T-cell (primary cell): Measurements from ENCODE around the gene SLC17A5. TPM values are rescaled to one million over a fixed set of nuclear protein-coding genes. Genes with fewer than 3 reads are reported as not detected.
A peak's percentile ranks its signal among the peaks of the same experiment; 100 is the strongest.

Experiments used
- ATAC-seq, 4 experiments: fragments of 200-7000 bp in 3 of 4; fragments of 150-1000 bp in 1 of 4; cut with Tn5 transposase; replicated peaks in 1 of 4; 1 replicate in 3 of 4; 2 replicates in 1 of 4; pipeline ENCODE4 v1.10.0; 2021; ENCODE audit warnings: moderate library complexity in 3 of 4, mild to moderate bottlenecking in 2 of 4, moderate number of reproducible peaks in 1 of 4
- CTCF ChIA-PET, 2 donors: fragments of 300-600 bp; sonication (Branson Sonifier 250); formaldehyde crosslinking; loops; one replicate each; lab custom pipeline; 2022; ENCODE audit warnings: antibody characterized with exemption in 2 of 2; lab: Charles Lee
- POLR2A ChIA-PET, 2 donors: fragments of 300-600 bp; sonication (Branson Sonifier 250); formaldehyde crosslinking; loops; one replicate each; lab custom pipeline; 2022; ENCODE audit warnings: antibody characterized with exemption in 2 of 2; lab: Charles Lee
- DNase-seq, 35 experiments: peaks; one replicate each; pipeline versions ENCODE4 v3.0.0 to v3.0.0-alpha.2; 2013 to 2023
- H3K27ac ChIP-seq: one replicate; pipeline ENCODE4 v1.5.1; 2013; ENCODE audit warnings: low read length
- H3K27me3 ChIP-seq, 2 experiments: replicated peaks in 1 of 2; 1 replicate in 1 of 2; 2 replicates in 1 of 2; pipeline versions ENCODE4 v1.6.1 to v1.7.0; 2013; ENCODE audit warnings: low read length in 1 of 2, mixed read lengths in 1 of 2; ENCODE audit not compliant: control insufficient read depth in 2 of 2, insufficient read depth in 2 of 2; ENCODE audit errors: extremely low read depth in 1 of 2
- H3K36me3 ChIP-seq, 2 donors: 1 replicate in 1 of 2; 2 replicates in 1 of 2; pipeline versions ENCODE4 v1.6.1 to v1.7.0; 2013; ENCODE audit warnings: low read length in 1 of 2; ENCODE audit not compliant: control insufficient read depth in 2 of 2, insufficient read depth in 1 of 2; ENCODE audit errors: extremely low read depth in 1 of 2
- H3K4me1 ChIP-seq, 2 experiments: 1 replicate in 1 of 2; 2 replicates in 1 of 2; pipeline versions ENCODE4 v1.6.1 to v1.7.0; 2013; ENCODE audit warnings: low read length in 2 of 2, mixed read lengths in 1 of 2; ENCODE audit not compliant: insufficient read depth in 2 of 2, control insufficient read depth in 1 of 2; ENCODE audit errors: extremely low read depth in 1 of 2
- H3K4me3 ChIP-seq, 2 donors: 1 replicate in 1 of 2; 2 replicates in 1 of 2; pipeline versions ENCODE4 v1.5.1 to v1.7.0; 2013; ENCODE audit warnings: mild to moderate bottlenecking in 2 of 2, low read length in 1 of 2, moderate library complexity in 1 of 2; ENCODE audit not compliant: control insufficient read depth in 1 of 2; ENCODE audit errors: extremely low read depth in 1 of 2
- H3K9me3 ChIP-seq: 2 replicates; pipeline ENCODE4 v1.7.0; 2013
- H3K27ac Mint-ChIP-seq, 2 donors: one replicate each; pipeline ENCODE4 v1.8.0; 2020 to 2021; ENCODE audit warnings: mild to moderate bottlenecking in 2 of 2, mixed read lengths in 2 of 2
- H3K27me3 Mint-ChIP-seq, 2 donors: one replicate each; pipeline ENCODE4 v1.8.0; 2021 to 2022; ENCODE audit warnings: mixed read lengths in 2 of 2
- H3K36me3 Mint-ChIP-seq: one replicate; pipeline ENCODE4 v1.8.0; 2021; ENCODE audit warnings: mixed read lengths
- H3K4me1 Mint-ChIP-seq, 3 donors: one replicate each; pipeline ENCODE4 v1.8.0; 2020 to 2022; ENCODE audit warnings: mixed read lengths in 3 of 3, mild to moderate bottlenecking in 1 of 3
- H3K4me3 Mint-ChIP-seq, 3 donors: one replicate each; pipeline ENCODE4 v1.8.0; 2020 to 2022; ENCODE audit warnings: mild to moderate bottlenecking in 3 of 3, mixed read lengths in 3 of 3, moderate library complexity in 3 of 3
- H3K9me3 Mint-ChIP-seq, 3 donors: one replicate each; pipeline ENCODE4 v1.8.0; 2020 to 2022; ENCODE audit warnings: mixed read lengths in 3 of 3
- WGBS: methylation state at CpG from one replicate; pipeline ENCODE4 v1.1.5; 2013; ENCODE audit warnings: missing lambda C conversion rate; ENCODE audit not compliant: insufficient coverage; 5-methylcytosine and 5-hydroxymethylcytosine counted together
- total RNA-seq, 35 experiments: library from RNA in 6 of 35; stranded (reverse) in 6 of 35; fragments of 120-200 nt in 1 of 35; gene quantifications; one replicate each; pipeline versions ENCODE4 v1.2.1 to v1.2.4 and lab custom pipeline; 2013 to 2026

SLC17A5 gene
- total RNA-seq, 5 donors from 2014 or later (not counting 1 experiment from before 2014, with no cell fraction given) = 6.4 to 15.0 (median 9.4) TPM

DNA sequence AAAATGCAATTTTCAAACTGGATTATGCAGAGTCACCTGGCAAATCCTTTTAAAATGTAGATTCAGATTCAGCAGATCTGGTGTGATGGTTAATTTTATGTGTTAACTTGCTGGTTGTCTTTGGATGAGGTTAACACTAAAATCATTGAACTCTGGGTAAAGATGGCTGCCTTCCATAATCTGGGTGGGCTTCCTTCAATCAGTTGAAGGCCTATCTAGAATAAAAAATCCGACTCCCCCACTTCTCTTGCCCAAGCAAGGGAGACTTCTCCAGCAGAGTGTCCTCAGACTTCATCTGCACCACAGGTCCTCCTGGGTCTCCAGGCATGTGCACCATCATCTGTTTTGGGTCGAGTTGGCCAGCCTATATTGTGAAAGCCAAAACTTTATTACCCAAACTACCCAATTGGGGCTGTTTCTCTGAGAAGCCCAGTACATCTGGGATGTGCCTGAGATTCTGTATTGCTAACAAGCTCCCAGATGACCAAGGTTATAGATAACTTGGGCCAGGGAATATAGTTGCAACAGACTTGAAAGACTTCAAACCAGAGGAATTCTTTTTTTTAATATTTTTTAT lies 1.6 kb upstream of the SLC17A5 start:
- H3K27me3 Mint-ChIP-seq = no peaks in the 10 kb centered on the region
- H3K4me3 ChIP-seq = no peak overlapping the region
- H3K36me3 ChIP-seq = peaks cover 0 to 2% of the 10 kb centered on the region in 2 donors
- no peaks in the 10 kb centered on the region for H3K27me3 ChIP-seq
- ATAC-seq (no peak), DNase-seq (no peak)
- peak overlapping the region; percentile 98 for H3K27ac ChIP-seq
- H3K4me1 Mint-ChIP-seq = peaks cover 32 to 37% (median 33%) of the 10 kb centered on the region in 3 donors
- no peaks in the 10 kb centered on the region for H3K9me3 ChIP-seq
- H3K27ac Mint-ChIP-seq = peak overlapping the region; percentile 73 to 96
- H3K4me3 Mint-ChIP-seq = peak overlapping the region; percentile 94 to 97 (median 96)
- H3K9me3 Mint-ChIP-seq = no peaks in the 10 kb centered on the region
- peaks cover 3% of the 10 kb centered on the region for H3K36me3 Mint-ChIP-seq
- WGBS = 100% methylated on average over 1 of the region's 2 CpGs
- peaks cover 6 to 17% of the 10 kb centered on the region in 2 experiments for H3K4me1 ChIP-seq
- ChIA-PET CTCF (interaction anchor here in 1 of 2 donors (1.1 to 1.5 kb wide), 3 partner anchors 133 to 1628 kb away, joined by 3 to 5 read pairs (median 5); no protein-coding TSS in a partner anchor), POLR2A (interaction anchor here in 1 of 2 donors (1.0 kb wide), 1 partner anchor 135 kb away, joined by 4 read pairs; no protein-coding TSS in a partner anchor)

GRCh38 chr6:73652637-73653570 lies 888 bp downstream of the SLC17A5 start:
- no peaks in the 10 kb centered on the region for H3K27me3 ChIP-seq
- CTCF ChIA-PET = interaction anchor here (0.5 to 3.7 kb wide), 29 partner anchors 9 to 1943 kb away, joined by 3 to 24 read pairs (median 4); partner anchors contain the start of gene MTO1 (in 1 of the 2)

DNA sequence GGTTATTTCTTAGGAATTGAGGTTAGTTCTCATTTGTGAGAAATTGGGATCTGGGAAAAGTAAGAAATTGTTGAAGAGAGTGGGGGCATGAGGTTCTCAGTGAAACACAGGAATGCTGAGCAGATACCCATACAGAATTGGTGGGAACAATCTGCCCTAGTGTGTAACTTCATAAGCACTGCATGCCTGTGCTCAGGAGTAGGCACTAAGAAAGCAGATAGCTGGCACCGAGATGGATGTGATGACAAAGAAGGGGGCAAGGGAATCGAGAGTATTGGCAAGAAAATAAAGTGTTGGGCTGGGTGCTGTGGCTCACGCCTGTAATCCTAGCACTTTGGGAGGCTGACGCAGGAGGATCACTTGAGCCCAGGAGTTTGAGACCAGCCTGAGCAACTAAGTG lies 4.0 kb downstream of the SLC17A5 start:
- Mint-ChIP-seq H3K4me1 (peaks cover 30 to 44% (median 31%) of the 10 kb centered on the region in 3 donors), H3K36me3 (peaks cover 19% of the 10 kb centered on the region), H3K9me3 (no peaks in the 10 kb centered on the region), H3K27ac (no peak overlapping the region), H3K4me3 (no peak overlapping the region), H3K27me3 (no peaks in the 10 kb centered on the region)
- peaks cover 0 to 9% of the 10 kb centered on the region in 2 donors for H3K36me3 ChIP-seq
- ChIA-PET CTCF (interaction anchor here (0.6 to 0.7 kb wide), 3 partner anchors 18 to 335 kb away, joined by 3 to 6 read pairs (median 4); partner anchors contain the start of gene MTO1 (in 1 of the 2)), POLR2A (interaction anchor here in 1 of 2 donors (0.7 kb wide), 1 partner anchor 1030 kb away, joined by 6 read pairs; no protein-coding TSS in a partner anchor)
- no peak for DNase-seq
- ATAC-seq = no peak
- no peaks in the 10 kb centered on the region for H3K9me3 ChIP-seq
- no peak overlapping the region for H3K4me3 ChIP-seq
- H3K27me3 ChIP-seq = no peaks in the 10 kb centered on the region
- WGBS = 50% methylated on average over 2 of the region's 4 CpGs
- H3K27ac ChIP-seq = no peak overlapping the region
- peaks cover 8% of the 10 kb centered on the region in 2 experiments for H3K4me1 ChIP-seq

More at GRCh38 chr6:73652637-73653570, 888 bp downstream of the SLC17A5 start:
- peak overlapping the region; percentile 98 for H3K27ac ChIP-seq
- peaks cover 6 to 17% of the 10 kb centered on the region in 2 experiments for H3K4me1 ChIP-seq
- WGBS = 0% methylated on average over 12 of the region's 32 CpGs
- H3K4me1 Mint-ChIP-seq = peaks cover 33 to 40% (median 35%) of the 10 kb centered on the region in 3 donors
- POLR2A ChIA-PET = interaction anchor here (0.6 to 2.2 kb wide), 16 partner anchors 68 to 1588 kb away, joined by 3 to 14 read pairs (median 3); partner anchors contain the start of genes MTO1 (in 2 of the 2) and EEF1A1 (in 1 of the 2)
- no peaks in the 10 kb centered on the region for H3K9me3 Mint-ChIP-seq
- peaks cover 0 to 9% of the 10 kb centered on the region in 2 donors for H3K36me3 ChIP-seq
- peaks cover 11% of the 10 kb centered on the region for H3K36me3 Mint-ChIP-seq
- no peaks in the 10 kb centered on the region for H3K27me3 Mint-ChIP-seq
- H3K4me3 ChIP-seq = peak overlapping the region; percentile 68 to 98
- H3K9me3 ChIP-seq = no peaks in the 10 kb centered on the region
- H3K4me3 Mint-ChIP-seq = peak overlapping the region; percentile 94 to 97 (median 96)
- DNase-seq (peak; percentile 46 to 83 (median 64)), ATAC-seq (peak; percentile 60 to 72 (median 64))
- peak overlapping the region; percentile 93 to 97 for H3K27ac Mint-ChIP-seq

GRCh38 chr6:73648166-73648565 lies 5.6 kb downstream of the SLC17A5 start:
- Mint-ChIP-seq H3K27ac (no peak overlapping the region), H3K36me3 (peaks cover 19% of the 10 kb centered on the region), H3K4me1 (peaks cover 27 to 38% (median 28%) of the 10 kb centered on the region in 3 donors), H3K9me3 (no peaks in the 10 kb centered on the region), H3K27me3 (no peaks in the 10 kb centered on the region), H3K4me3 (no peak overlapping the region)
- DNase-seq (no peak), ATAC-seq (no peak)
- ChIA-PET POLR2A (no interaction called here), CTCF (interaction anchor here in 1 of 2 donors (0.6 kb wide), 1 partner anchor 1028 kb away, joined by 3 read pairs; no protein-coding TSS in a partner anchor)
- peaks cover 0 to 8% of the 10 kb centered on the region in 2 experiments for H3K4me1 ChIP-seq
- H3K27me3 ChIP-seq = no peaks in the 10 kb centered on the region
- H3K4me3 ChIP-seq = no peak overlapping the region
- no peaks in the 10 kb centered on the region for H3K9me3 ChIP-seq
- no peak overlapping the region for H3K27ac ChIP-seq
- H3K36me3 ChIP-seq = peaks cover 0 to 9% of the 10 kb centered on the region in 2 donors

DNA sequence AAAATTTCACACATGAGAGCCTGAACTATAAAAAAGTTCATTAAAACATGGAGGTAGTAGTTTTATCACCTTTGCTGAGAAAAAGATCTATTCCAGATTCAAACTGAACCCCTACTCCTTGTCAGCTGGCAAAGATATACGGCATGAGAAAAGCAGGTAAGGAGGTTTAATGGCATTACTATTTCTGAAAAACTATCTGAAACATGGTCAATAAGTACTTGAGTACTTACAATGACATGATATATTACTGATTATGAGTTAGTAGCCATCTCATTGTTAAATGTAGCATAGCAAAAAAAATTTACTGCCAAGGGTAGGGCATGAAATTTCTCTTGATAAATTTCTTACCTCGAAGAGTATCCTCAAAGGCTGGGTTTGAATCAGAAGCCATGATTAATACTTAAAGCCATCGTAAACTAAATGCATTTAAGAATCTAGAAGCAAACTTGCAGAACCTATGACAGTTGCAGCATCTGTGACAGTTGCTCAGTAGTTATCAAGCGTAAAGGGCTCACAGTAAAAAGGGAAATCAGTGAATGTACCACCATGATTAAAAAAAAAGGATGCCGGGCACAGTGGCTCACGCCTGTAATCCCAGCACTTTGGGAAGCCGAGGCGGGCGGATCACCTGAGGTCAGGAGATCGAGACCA lies 8.7 kb downstream of the SLC17A5 start:
- ChIA-PET POLR2A (interaction anchor here in 1 of 2 donors (0.6 kb wide), 2 partner anchors 12 to 125 kb away, joined by 4 to 6 read pairs; no protein-coding TSS in a partner anchor), CTCF (interaction anchor here (0.6 to 1.7 kb wide), 5 partner anchors 8 to 1538 kb away, joined by 3 to 12 read pairs (median 7); partner anchors contain the start of gene SLC17A5 (in 1 of the 2))
- no peak overlapping the region for H3K27ac Mint-ChIP-seq
- H3K36me3 ChIP-seq = peaks cover 0 to 6% of the 10 kb centered on the region in 2 donors
- peak overlapping the region; percentile 25 to 54 for H3K4me3 ChIP-seq
- DNase-seq (no peak), ATAC-seq (peak in 2 of 4 experiments; percentile 23 to 34)
- H3K4me3 Mint-ChIP-seq = peak overlapping the region; percentile 78 to 89 (median 83)
- no peaks in the 10 kb centered on the region for H3K9me3 Mint-ChIP-seq
- H3K9me3 ChIP-seq = no peaks in the 10 kb centered on the region
- peaks cover 35% of the 10 kb centered on the region for H3K36me3 Mint-ChIP-seq
- peaks cover 12 to 18% (median 16%) of the 10 kb centered on the region in 3 donors for H3K4me1 Mint-ChIP-seq
- H3K4me1 ChIP-seq = peaks cover 0 to 2% of the 10 kb centered on the region in 2 experiments
- H3K27me3 ChIP-seq = no peaks in the 10 kb centered on the region
- WGBS = 68% methylated on average over 2 of the region's 10 CpGs
- H3K27me3 Mint-ChIP-seq = no peaks in the 10 kb centered on the region
- H3K27ac ChIP-seq = no peak overlapping the region
